ENCODE measurements around the gene HDAC9. TPM values are rescaled to one million over a fixed set of nuclear protein-coding genes. Genes with fewer than 3 reads are reported as not detected.

HDAC9 gene
- total RNA-seq, 4 donors from 2014 or later: 54.8 to 96.2 (median 87.2) TPM

- H3K4me3 ChIP-seq: no peak overlapping the region
- no peaks in the 10 kb centered on the region for H3K27me3 ChIP-seq
- TF ChIP-seq CTCF (IDR thresholded peaks at IDR 0.05) (no peak), POLR2A (IDR thresholded peaks at IDR 0.05) (no peak)
- no peaks in the 10 kb centered on the region for H3K36me3 ChIP-seq
- H3K27ac ChIP-seq: no peak overlapping the region
- intact Hi-C loops (cut with DNase I; ENCODE audit: low total_unique reads): no loop called here
- H3K4me1 ChIP-seq: no peaks in the 10 kb centered on the region
- DNase-seq: no peak
- H3K9me3 ChIP-seq: no peaks in the 10 kb centered on the region
Observed at GRCh38 chr7:18786196-18786727, 290.7 kb downstream of the HDAC9 start.

GRCh38 chr7:18786796-18787195, 291.2 kb downstream of the HDAC9 start:
- TF ChIP-seq CTCF (IDR thresholded peaks at IDR 0.05): no peak
- no peak for TF ChIP-seq POLR2A (IDR thresholded peaks at IDR 0.05)
- H3K36me3 ChIP-seq: no peaks in the 10 kb centered on the region
- intact Hi-C loops (cut with DNase I; ENCODE audit: low total_unique reads): no loop called here
- no peaks in the 10 kb centered on the region for H3K27me3 ChIP-seq
- no peaks in the 10 kb centered on the region for H3K4me1 ChIP-seq
- no peak for DNase-seq
- H3K4me3 ChIP-seq: no peak overlapping the region
- no peaks in the 10 kb centered on the region for H3K9me3 ChIP-seq
- no peak overlapping the region for H3K27ac ChIP-seq

- DNase-seq: no peak
- H3K4me3 ChIP-seq: no peak overlapping the region
- no peaks in the 10 kb centered on the region for H3K36me3 ChIP-seq
- no peaks in the 10 kb centered on the region for H3K4me1 ChIP-seq
- no peaks in the 10 kb centered on the region for H3K27me3 ChIP-seq
- intact Hi-C loops (cut with DNase I; ENCODE audit: low total_unique reads): no loop called here
- H3K9me3 ChIP-seq: no peaks in the 10 kb centered on the region
- TF ChIP-seq POLR2A (IDR thresholded peaks at IDR 0.05) (no peak), CTCF (IDR thresholded peaks at IDR 0.05) (no peak)
- H3K27ac ChIP-seq: no peak overlapping the region
Observed at GRCh38 chr7:18788026-18788425, 292.5 kb downstream of the HDAC9 start.

GRCh38 chr7:18792871-18793595, 297.5 kb downstream of the HDAC9 start:
- Histone ChIP-seq H3K9me3 (no peaks in the 10 kb centered on the region), H3K4me3 (no peak overlapping the region), H3K4me1 (no peaks in the 10 kb centered on the region), H3K27me3 (no peaks in the 10 kb centered on the region), H3K27ac (no peak overlapping the region), H3K36me3 (no peaks in the 10 kb centered on the region)
- intact Hi-C loops (cut with DNase I; ENCODE audit: low total_unique reads): no loop called here
- no peak for TF ChIP-seq CTCF (IDR thresholded peaks at IDR 0.05)
- TF ChIP-seq POLR2A (IDR thresholded peaks at IDR 0.05): no peak
- no peak for DNase-seq

- no peaks in the 10 kb centered on the region for H3K36me3 ChIP-seq
- DNase-seq: no peak
- H3K27ac ChIP-seq: no peak overlapping the region
- H3K4me3 ChIP-seq: no peak overlapping the region
- H3K4me1 ChIP-seq: no peaks in the 10 kb centered on the region
- no peak for TF ChIP-seq CTCF (IDR thresholded peaks at IDR 0.05)
- TF ChIP-seq POLR2A (IDR thresholded peaks at IDR 0.05): no peak
- intact Hi-C loops (cut with DNase I; ENCODE audit: low total_unique reads): no loop called here
- no peaks in the 10 kb centered on the region for H3K9me3 ChIP-seq
- H3K27me3 ChIP-seq: no peaks in the 10 kb centered on the region
Observed at GRCh38 chr7:18796216-18796615, 300.7 kb downstream of the HDAC9 start.
